AG10803 (cell line): ENCODE data around the gene ESYT3.

Experiments
- DNase-seq: peaks from one replicate; pipeline ENCODE4 v3.0.0; 2010; ENCODE audit warnings: low read depth
- H3K4me3 ChIP-seq: 2 replicates; pipeline ENCODE4 v1.5.1; 2011; ENCODE audit warnings: mild to moderate bottlenecking, low read length, control low read depth
- CTCF ChIP-seq: conservative IDR thresholded peaks from 2 replicates; pipeline ENCODE4 v1.5.1; 2011; ENCODE audit warnings: mild to moderate bottlenecking, low read length, control low read depth, inconsistent platforms

ESYT3 gene

GRCh38 chr3:138401834-138402233 is 32.6 kb upstream of the ESYT3 start:
- no peak for TF ChIP-seq CTCF
- no peak for DNase-seq
- no peak overlapping the region for H3K4me3 ChIP-seq

- no peak overlapping the region for H3K4me3 ChIP-seq
- TF ChIP-seq CTCF, result no peak
- DNase-seq, result no peak
Measured at GRCh38 chr3:138404121-138404520, 30.3 kb upstream of the ESYT3 start.

- no peak for TF ChIP-seq CTCF
- no peak overlapping the region for H3K4me3 ChIP-seq
- DNase-seq, result no peak
Measured at GRCh38 chr3:138405001-138405400, 29.4 kb upstream of the ESYT3 start.

GRCh38 chr3:138405486-138405885 is 28.9 kb upstream of the ESYT3 start:
- no peak for TF ChIP-seq CTCF
- no peak overlapping the region for H3K4me3 ChIP-seq
- DNase-seq, result no peak

GRCh38 chr3:138406606-138407005 is 27.8 kb upstream of the ESYT3 start:
- no peak for TF ChIP-seq CTCF
- no peak overlapping the region for H3K4me3 ChIP-seq
- no peak for DNase-seq

- no peak overlapping the region for H3K4me3 ChIP-seq
- no peak for DNase-seq
- no peak for TF ChIP-seq CTCF
Measured at GRCh38 chr3:138407236-138407907, 27.0 kb upstream of the ESYT3 start.

- H3K4me3 ChIP-seq, result no peak overlapping the region
- TF ChIP-seq CTCF, result no peak
- DNase-seq, result peak; percentile 38
Measured at GRCh38 chr3:138408751-138409570, 25.5 kb upstream of the ESYT3 start.
